Natural killer cell (primary cell): ENCODE results near the gene BRD9. TPM values are rescaled to one million over a fixed set of nuclear protein-coding genes. Genes with fewer than 3 reads are reported as not detected.
"Not testable (repeated sequence)": the region's sequence is repeated elsewhere in the genome, so short reads cannot be mapped to it uniquely, and the experiment has no call there.

Experiments used
- ATAC-seq, 3 donors: fragments of 150-1000 bp in 2 of 3; fragments of 200-7000 bp in 1 of 3; cut with Tn5 transposase; 1 replicate in 1 of 3; 2 replicates in 2 of 3; pipeline ENCODE4 v1.10.0; 2021; ENCODE audit warnings: mild to moderate bottlenecking in 2 of 3, moderate library complexity in 2 of 3
- DNase-seq, 2 donors: peaks; one replicate each; pipeline versions ENCODE4 v3.0.0 to v3.0.0-alpha.2; 2013 to 2021; ENCODE audit warnings: mixed read lengths in 1 of 2
- H3K27ac ChIP-seq: one replicate; pipeline ENCODE4 v1.5.1; 2013; ENCODE audit warnings: mild to moderate bottlenecking, low read length
- H3K27me3 ChIP-seq: one replicate; pipeline ENCODE4 v1.6.1; 2013; ENCODE audit warnings: low read length; ENCODE audit not compliant: control insufficient read depth, insufficient read depth
- H3K36me3 ChIP-seq: one replicate; pipeline ENCODE4 v1.6.1; 2013; ENCODE audit warnings: low read length; ENCODE audit not compliant: control insufficient read depth, insufficient read depth
- H3K4me1 ChIP-seq: one replicate; pipeline ENCODE4 v1.6.1; 2013; ENCODE audit warnings: low read length; ENCODE audit not compliant: control insufficient read depth, insufficient read depth
- H3K4me3 ChIP-seq: one replicate; pipeline ENCODE4 v1.5.1; 2013; ENCODE audit warnings: low read length
- H3K9me3 ChIP-seq: one replicate; pipeline ENCODE4 v1.6.1; 2013; ENCODE audit warnings: low read length; ENCODE audit not compliant: control insufficient read depth, insufficient read depth
- H3K27ac Mint-ChIP-seq, 2 donors: one replicate each; pipeline ENCODE4 v1.8.0; 2022; ENCODE audit warnings: mild to moderate bottlenecking in 2 of 2, mixed read lengths in 2 of 2, moderate library complexity in 1 of 2
- H3K27me3 Mint-ChIP-seq, 2 donors: one replicate each; pipeline ENCODE4 v1.8.0; 2022; ENCODE audit warnings: low read depth in 2 of 2, mixed read lengths in 2 of 2
- H3K36me3 Mint-ChIP-seq: one replicate; pipeline ENCODE4 v1.8.0; 2022; ENCODE audit warnings: mixed read lengths
- H3K4me1 Mint-ChIP-seq, 2 donors: one replicate each; pipeline ENCODE4 v1.8.0; 2022; ENCODE audit warnings: mixed read lengths in 2 of 2
- H3K4me3 Mint-ChIP-seq: one replicate; pipeline ENCODE4 v1.8.0; 2022; ENCODE audit warnings: mild to moderate bottlenecking, moderate library complexity, mixed read lengths
- H3K9me3 Mint-ChIP-seq, 2 donors: one replicate each; pipeline ENCODE4 v1.8.0; 2022; ENCODE audit warnings: mixed read lengths in 2 of 2
- CTCF ChIP-seq: fragments of 200-600 bp; IDR thresholded peaks from one replicate; pipeline ENCODE4 v1.8.0; 2022; ENCODE audit warnings: antibody characterized with exemption
- WGBS: methylation state at CpG from one replicate; pipeline ENCODE4 v1.1.7; 2013; ENCODE audit warnings: missing lambda C conversion rate; ENCODE audit not compliant: insufficient coverage; 5-methylcytosine and 5-hydroxymethylcytosine counted together
- intact Hi-C: fragments of 100-400 bp; cut with micrococcal nuclease; formaldehyde crosslinking; loops from one replicate; pipeline ENCODE4 v1.14.2; 2022
- total RNA-seq, 4 donors: library from RNA; stranded (reverse); fragments of 120-200 nt in 1 of 4; gene quantifications; one replicate each; pipeline versions ENCODE4 v1.2.3 to v1.2.4, GENCODE V29; 2013 to 2022

The BRD9 gene
- total RNA-seq, 3 donors from 2014 or later (not counting 1 experiment from before 2014, with no cell fraction given), result 59.7 to 80.0 (median 76.0) TPM

- ATAC-seq, result no peak
- no peak for DNase-seq
- H3K27ac ChIP-seq, result no peak overlapping the region
- H3K4me3 ChIP-seq, result no peak overlapping the region
- H3K4me3 Mint-ChIP-seq, result no peak overlapping the region
- no peaks in the 10 kb centered on the region for H3K36me3 Mint-ChIP-seq
- H3K27ac Mint-ChIP-seq, result no peak overlapping the region
- TF ChIP-seq CTCF, result no peak
- H3K36me3 ChIP-seq, result no peaks in the 10 kb centered on the region
- H3K9me3 ChIP-seq, result no peaks in the 10 kb centered on the region
- WGBS, result 85% methylated on average over 13 of the region's 13 CpGs
- H3K4me1 ChIP-seq, result peaks cover 5% of the 10 kb centered on the region
- intact Hi-C loops, result no loop called here
- H3K9me3 Mint-ChIP-seq, result no peaks in the 10 kb centered on the region
- peaks cover 8 to 16% of the 10 kb centered on the region in 2 donors for H3K27me3 Mint-ChIP-seq
- peaks cover 3% of the 10 kb centered on the region for H3K27me3 ChIP-seq
- peaks cover 0 to 1% of the 10 kb centered on the region in 2 donors for H3K4me1 Mint-ChIP-seq
Measured at GRCh38 chr5:931570-932145, 39.1 kb upstream of the BRD9 start.

DNA sequence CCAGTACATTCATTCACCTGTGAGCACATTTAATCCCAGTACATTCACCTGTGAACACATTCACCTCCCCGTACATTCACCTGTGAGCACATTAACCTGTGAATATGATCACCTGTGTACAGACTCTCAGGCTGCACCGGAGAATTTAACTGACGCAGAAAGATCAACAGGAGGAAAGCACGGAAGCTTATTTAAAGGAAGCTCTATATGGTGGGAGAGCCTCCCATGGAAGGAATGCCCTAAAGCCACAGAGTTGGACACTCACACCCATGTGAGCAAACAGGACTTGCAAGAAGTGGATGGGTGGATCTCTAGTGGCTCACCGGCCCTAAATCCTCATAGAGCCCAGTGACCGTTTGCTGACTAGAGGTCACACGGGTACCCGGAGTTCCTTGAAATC lies 38.3 kb upstream of the BRD9 start:
- Histone ChIP-seq H3K4me3 (no peak overlapping the region), H3K27ac (no peak overlapping the region), H3K36me3 (no peaks in the 10 kb centered on the region), H3K27me3 (peaks cover 7% of the 10 kb centered on the region), H3K9me3 (no peaks in the 10 kb centered on the region), H3K4me1 (peaks cover 7% of the 10 kb centered on the region)
- WGBS, result 89% methylated on average over 8 of the region's 8 CpGs
- peaks cover 15 to 24% of the 10 kb centered on the region in 2 donors for H3K27me3 Mint-ChIP-seq
- no peak for DNase-seq
- no peak for TF ChIP-seq CTCF
- H3K4me3 Mint-ChIP-seq, result no peak overlapping the region
- intact Hi-C loops, result no loop called here
- H3K27ac Mint-ChIP-seq, result no peak overlapping the region
- H3K36me3 Mint-ChIP-seq, result no peaks in the 10 kb centered on the region
- H3K4me1 Mint-ChIP-seq, result peaks cover 0 to 8% of the 10 kb centered on the region in 2 donors
- ATAC-seq, result no peak
- H3K9me3 Mint-ChIP-seq, result no peaks in the 10 kb centered on the region

- no peaks in the 10 kb centered on the region for H3K36me3 Mint-ChIP-seq
- Histone ChIP-seq H3K9me3 (no peaks in the 10 kb centered on the region), H3K4me3 (no peak overlapping the region), H3K4me1 (peaks cover 7% of the 10 kb centered on the region), H3K27ac (no peak overlapping the region), H3K27me3 (peaks cover 7% of the 10 kb centered on the region), H3K36me3 (no peaks in the 10 kb centered on the region)
- ATAC-seq, result no peak
- H3K9me3 Mint-ChIP-seq, result no peaks in the 10 kb centered on the region
- H3K27ac Mint-ChIP-seq, result no peak overlapping the region
- peaks cover 0 to 8% of the 10 kb centered on the region in 2 donors for H3K4me1 Mint-ChIP-seq
- no peak for DNase-seq
- no peak overlapping the region for H3K4me3 Mint-ChIP-seq
- TF ChIP-seq CTCF, result no peak
- intact Hi-C loops, result loop anchor here (10.0 kb wide), 1 partner anchor 725 kb away; no protein-coding TSS in a partner anchor
- peaks cover 28 to 34% of the 10 kb centered on the region in 2 donors for H3K27me3 Mint-ChIP-seq
Measured at GRCh38 chr5:929596-929995, 37.0 kb upstream of the BRD9 start.

GRCh38 chr5:929182-929581 lies 36.6 kb upstream of the BRD9 start:
- DNase-seq, H3K4me1 ChIP-seq, ATAC-seq, H3K27me3 ChIP-seq, H3K27ac ChIP-seq, H3K4me1 Mint-ChIP-seq, H3K4me3 ChIP-seq, H3K4me3 Mint-ChIP-seq, H3K36me3 ChIP-seq, H3K27ac Mint-ChIP-seq, H3K9me3 ChIP-seq, H3K36me3 Mint-ChIP-seq, H3K9me3 Mint-ChIP-seq: not testable (repeated sequence)
- intact Hi-C loops, result loop anchor here (10.0 kb wide), 1 partner anchor 726 kb away; no protein-coding TSS in a partner anchor
- H3K27me3 Mint-ChIP-seq, result peaks cover 28 to 34% of the 10 kb centered on the region in 2 donors
